GM18502 (cell line): ENCODE data around the gene ORM1.

Experiments
- ATAC-seq: cut with Tn5 transposase; IDR thresholded peaks from one replicate; pipeline ENCODE4 v1.9.1; 2021; ENCODE audit warnings: mild to moderate bottlenecking; ENCODE audit not compliant: unreplicated experiment, poor library complexity

ORM1 gene

GRCh38 chr9:114341152-114341830, 18.4 kb downstream of the ORM1 start:
- ATAC-seq: no peak

- ATAC-seq: no peak
Measured at GRCh38 chr9:114341991-114342390, 19.1 kb downstream of the ORM1 start.

GRCh38 chr9:114342755-114343440, 20.0 kb downstream of the ORM1 start:
- no peak for ATAC-seq

GRCh38 chr9:114343471-114344187, 20.7 kb downstream of the ORM1 start:
- no peak for ATAC-seq

GRCh38 chr9:114344188-114344566, 21.3 kb downstream of the ORM1 start:
- ATAC-seq: no peak

GRCh38 chr9:114344692-114345091, 21.8 kb downstream of the ORM1 start:
- ATAC-seq: no peak

- ATAC-seq: no peak
Measured at GRCh38 chr9:114345493-114346065, 22.7 kb downstream of the ORM1 start.

GRCh38 chr9:114346146-114346545, 23.2 kb downstream of the ORM1 start:
- no peak for ATAC-seq

GRCh38 chr9:114347675-114348074, 24.8 kb downstream of the ORM1 start:
- no peak for ATAC-seq

- ATAC-seq: no peak
Measured at GRCh38 chr9:114348261-114348905, 25.5 kb downstream of the ORM1 start.

GRCh38 chr9:114348906-114349482, 26.1 kb downstream of the ORM1 start:
- ATAC-seq: peak; percentile 93

- ATAC-seq: no peak
Measured at GRCh38 chr9:114349713-114350480, 27.0 kb downstream of the ORM1 start.

- ATAC-seq: no peak
Measured at GRCh38 chr9:114350636-114351401, 27.9 kb downstream of the ORM1 start.

GRCh38 chr9:114351932-114352331, 29.0 kb downstream of the ORM1 start:
- ATAC-seq: no peak

- ATAC-seq: no peak
Measured at GRCh38 chr9:114355821-114356220, 32.9 kb downstream of the ORM1 start.

GRCh38 chr9:114356792-114357191, 33.9 kb downstream of the ORM1 start:
- ATAC-seq: no peak

GRCh38 chr9:114357360-114357759, 34.5 kb downstream of the ORM1 start:
- ATAC-seq: no peak

GRCh38 chr9:114357911-114358328, 35.0 kb downstream of the ORM1 start:
- no peak for ATAC-seq

GRCh38 chr9:114359801-114360200, 36.9 kb downstream of the ORM1 start:
- ATAC-seq: no peak
